HG03280 (cell line): Measurements from ENCODE around the gene FCHO2.

Experiments
- ATAC-seq: cut with Tn5 transposase; IDR thresholded peaks from one replicate; pipeline ENCODE4 v1.9.1; 2021; ENCODE audit warnings: mild to moderate bottlenecking, moderate library complexity; ENCODE audit not compliant: unreplicated experiment

FCHO2 gene

DNA sequence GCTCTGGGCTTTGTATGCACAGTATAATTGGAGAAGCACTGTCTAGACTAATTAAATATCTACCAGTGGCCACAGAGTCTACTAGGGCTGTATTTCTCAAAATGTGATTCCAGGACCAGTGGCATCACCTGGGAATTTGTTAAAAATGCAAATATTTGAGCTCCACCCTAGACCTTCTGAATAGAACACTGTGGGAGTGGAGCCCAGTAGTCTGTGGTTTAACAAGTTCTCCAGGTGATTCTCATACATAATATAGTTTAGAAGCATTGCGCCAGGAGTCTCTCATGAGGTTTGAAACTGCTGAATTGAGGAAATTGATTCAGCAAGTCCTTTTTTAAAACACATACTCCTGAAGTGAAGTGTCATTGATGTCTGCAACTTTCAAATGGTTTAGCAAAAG, 74.7 kb downstream of the FCHO2 start:
- ATAC-seq: no peak

DNA sequence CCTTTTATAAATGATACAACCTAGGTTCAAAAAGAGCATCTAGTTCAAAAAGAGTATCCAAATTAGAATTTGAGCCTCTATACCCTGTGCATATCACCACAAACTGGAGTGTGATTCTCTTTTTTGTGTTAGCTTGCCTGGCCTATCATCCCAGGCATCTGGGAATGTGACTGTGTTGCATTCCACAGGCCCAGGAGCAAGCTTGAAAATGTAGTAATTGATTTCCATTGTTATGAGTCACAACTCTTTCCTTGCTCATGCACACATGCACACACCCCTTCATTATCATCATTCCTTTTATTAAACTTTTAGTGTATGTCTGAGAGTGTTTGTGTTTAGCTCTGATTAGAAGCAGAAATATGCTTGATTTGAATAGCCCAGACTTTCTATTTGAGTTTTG, 75.2 kb downstream of the FCHO2 start:
- ATAC-seq: no peak

DNA sequence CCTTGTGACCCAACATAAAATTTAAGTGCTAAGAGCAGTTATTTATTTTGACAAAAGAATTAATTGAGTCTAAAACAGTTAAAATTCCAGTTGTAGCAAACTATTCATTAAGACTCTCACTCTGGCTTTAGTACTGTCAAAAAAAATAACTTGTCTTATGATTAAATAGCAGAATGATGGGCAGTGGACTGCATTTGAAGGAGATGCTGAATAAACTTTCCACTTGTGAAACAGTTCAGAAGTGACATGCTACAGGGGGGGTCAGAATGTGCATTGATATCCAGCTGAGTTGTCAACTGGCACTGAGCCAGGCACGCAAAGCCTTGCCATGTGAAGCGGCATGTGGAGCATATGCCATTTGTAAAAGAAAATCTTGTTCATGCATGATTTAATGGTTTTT, 76.0 kb downstream of the FCHO2 start:
- ATAC-seq: no peak

DNA sequence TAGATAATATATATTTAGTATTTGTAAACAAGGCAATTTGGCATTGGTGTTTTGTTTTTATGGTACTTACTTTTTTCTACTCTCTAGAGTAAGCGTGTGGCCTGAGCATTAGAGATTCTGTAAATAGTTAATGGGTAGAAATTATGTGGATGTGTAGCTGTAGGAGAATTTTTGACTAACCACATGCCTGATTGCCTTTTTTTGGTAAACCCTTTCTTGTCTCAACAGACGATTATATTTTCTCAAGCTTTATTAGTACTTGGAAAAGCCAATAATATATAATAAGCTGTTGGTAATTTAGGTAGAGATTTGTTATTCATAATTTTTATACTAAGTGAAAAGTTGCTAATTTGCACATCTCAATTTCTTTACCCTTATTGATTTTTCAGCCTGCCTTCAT, 76.8 kb downstream of the FCHO2 start:
- no peak for ATAC-seq

DNA sequence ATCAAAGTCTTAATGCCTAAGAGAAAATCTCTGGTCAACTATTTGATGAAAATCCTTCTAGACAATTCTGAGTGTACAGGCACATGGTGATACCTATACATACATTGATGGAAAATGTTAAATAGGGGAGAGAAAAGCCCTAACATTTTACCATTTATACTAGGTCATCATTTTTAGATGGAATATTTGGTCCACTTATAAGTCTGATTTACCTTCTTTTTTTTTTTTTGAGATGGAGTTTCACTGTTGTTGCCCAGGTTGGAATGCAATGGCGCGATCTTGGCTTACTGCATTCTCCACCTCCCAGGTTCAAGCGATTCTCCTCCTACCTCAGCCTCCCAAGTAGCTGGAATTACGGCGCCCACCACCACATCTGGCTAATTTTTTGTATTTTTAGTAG, 81.7 kb downstream of the FCHO2 start:
- ATAC-seq: no peak

DNA sequence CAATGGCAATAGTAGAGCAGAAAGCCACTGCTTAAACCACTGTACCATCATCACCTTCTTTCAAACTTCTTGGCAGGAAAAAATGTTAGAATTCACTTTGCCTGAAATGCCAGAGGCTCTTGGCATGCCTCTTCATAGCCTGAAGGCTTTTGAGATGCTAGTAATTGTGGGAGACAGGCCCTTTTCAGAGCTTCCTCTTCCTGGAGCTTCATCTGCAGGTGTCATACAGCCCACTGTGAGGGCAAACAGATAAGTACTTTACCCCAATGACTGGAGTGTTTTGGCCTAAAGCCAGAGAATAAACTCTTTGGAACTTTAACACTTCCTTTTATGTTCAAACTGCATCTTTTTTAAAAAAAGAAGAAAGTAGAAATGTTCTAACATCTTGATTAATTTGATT, 83.2 kb downstream of the FCHO2 start:
- ATAC-seq: no peak

DNA sequence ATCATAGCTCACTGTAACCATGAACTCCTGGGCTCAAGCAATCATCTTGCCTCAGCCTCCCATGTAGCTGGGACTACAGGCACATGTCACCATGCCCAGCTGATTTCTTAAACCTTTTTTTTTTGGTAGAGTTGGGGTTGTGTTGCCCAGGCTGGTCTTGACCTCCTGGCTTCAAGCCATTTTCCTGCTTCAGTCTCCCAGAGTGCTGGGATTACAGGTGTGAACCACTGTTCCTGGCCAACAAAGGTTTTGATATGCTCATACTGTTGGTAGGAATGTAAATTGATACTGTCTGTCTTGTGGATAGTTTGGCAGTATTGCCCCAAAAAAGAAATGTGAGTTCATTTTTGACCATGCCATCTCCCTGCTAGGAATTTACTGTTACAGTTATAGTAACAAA, 87.2 kb downstream of the FCHO2 start:
- no peak for ATAC-seq

DNA sequence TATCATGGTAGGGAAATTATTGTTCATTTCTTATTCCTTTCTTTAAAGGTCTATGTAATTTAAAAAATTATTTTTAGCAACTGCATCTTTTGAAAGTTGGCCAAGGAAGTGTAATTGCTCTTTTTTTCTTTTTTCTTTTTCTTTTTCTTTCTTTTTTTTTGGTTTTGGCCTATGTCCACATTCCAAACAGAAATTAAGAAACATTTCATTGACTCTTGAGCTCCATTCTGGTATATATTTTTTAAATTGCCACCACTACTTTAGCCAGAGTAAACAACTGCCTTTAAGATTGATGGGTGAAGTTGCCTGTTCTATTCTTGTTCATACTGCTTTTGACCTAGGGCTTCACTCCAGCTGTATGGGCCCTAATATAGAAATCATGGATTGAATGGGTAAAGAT, 88.7 kb downstream of the FCHO2 start:
- no peak for ATAC-seq

DNA sequence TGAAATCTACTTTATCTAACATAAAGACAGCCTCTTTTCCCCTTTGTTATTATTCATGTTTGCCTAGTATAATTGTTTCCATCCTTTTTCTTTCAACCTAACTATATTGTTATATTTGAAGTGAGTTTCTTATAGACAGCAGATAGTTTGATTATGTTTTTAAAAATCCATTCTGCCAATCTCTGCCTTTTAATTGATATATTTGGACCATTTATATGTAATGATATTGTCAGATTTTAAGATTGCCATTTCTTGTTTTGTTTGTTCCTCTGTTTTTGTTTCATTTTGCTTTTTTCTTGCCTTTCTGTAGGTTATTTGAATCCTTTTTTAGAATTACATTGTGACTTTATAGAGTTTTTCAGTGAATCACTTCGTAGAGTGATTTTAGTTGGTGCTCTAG, 89.8 kb downstream of the FCHO2 start:
- ATAC-seq: no peak

DNA sequence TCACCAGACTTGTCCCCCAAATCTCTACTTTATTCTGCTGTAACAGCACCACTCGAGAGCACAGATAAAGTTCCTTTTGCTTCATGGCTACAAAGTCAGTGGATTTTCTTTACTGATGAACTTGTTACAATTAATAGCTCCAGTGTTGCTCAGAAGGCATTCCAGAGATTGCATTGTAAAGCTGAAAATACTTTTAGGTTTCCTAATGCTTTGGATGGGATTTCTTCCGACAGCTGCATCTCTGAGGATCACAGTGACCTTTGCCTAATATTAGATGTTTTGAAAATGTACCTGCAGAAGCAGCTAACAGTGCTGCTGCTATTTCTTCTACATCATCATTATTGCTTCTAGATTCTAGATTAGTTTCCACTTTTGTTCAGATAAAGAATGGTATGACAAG, 105.8 kb downstream of the FCHO2 start:
- no peak for ATAC-seq

DNA sequence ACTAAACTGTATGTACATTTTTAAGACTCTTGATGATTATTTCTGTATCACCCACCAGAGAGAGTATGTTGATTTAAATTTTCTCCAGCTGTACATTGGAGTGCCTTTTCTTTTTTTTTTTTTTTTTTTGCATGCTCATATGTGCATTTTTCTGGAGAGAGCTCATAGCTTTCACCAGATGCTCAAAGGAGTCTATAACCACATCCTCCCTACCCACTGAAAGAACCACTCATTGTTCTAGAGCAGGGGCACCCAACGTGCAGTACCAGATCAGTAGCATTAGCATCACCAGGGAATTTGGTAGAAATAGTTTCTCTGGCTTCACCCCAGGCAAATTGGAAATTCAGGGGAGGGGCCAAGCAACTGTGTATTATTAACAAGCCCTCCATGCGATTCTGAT, 110.6 kb downstream of the FCHO2 start:
- no peak for ATAC-seq

DNA sequence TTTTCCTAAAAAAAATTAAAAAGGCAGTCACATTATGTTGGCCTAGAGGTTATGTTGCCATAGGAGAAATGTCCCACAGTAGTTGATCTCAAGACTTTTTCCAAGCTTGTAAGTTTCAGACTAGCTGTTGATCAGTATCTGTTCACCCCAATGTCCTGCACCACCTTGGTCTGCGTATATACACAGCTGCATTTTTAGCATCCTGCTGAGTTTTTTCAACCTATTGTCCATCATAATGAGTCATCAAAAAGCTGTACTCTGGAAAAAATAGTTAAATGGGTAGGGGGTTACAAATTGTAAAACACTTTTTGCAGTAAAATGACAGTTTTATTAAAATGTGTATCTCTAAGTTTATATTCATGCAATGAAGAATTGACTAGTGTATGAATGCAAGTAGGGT, 111.4 kb downstream of the FCHO2 start:
- no peak for ATAC-seq

DNA sequence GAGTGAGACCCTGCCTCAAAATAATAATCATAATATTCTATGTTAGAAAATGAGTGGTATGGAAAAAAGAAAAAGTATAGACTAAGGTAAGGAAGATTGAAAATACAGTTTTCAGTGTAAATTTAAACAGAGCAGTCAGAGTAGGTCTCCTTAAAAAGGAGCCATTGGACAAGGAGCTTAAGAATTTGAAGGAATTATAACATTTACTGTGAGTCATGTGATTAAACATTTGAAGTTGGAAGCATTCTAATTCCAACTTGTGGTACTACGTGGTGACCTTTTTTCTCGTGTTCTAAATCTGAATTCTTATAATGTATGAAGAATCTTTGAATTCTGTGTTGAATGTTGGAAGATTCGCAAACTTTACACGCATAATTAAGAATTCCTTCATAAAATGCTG, 125.3 kb downstream of the FCHO2 start:
- no peak for ATAC-seq

DNA sequence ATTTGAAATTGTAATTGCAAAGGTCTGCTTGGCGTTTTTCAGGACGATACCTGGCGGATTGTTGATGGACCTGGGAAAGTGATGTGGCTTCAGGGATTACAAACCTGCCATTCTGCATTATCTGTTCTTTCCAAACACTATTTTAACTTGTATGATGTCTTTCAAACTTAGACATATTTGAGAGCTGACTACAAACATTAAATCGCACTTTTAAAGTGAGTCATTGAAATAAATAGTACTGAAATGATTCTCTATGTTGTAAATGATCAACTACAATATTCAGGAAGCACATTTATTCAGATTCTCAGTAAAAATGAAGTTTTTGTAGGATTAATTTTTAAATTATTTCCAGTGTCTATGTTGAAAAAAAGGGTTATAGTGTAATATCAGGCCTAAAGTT, 132.2 kb downstream of the FCHO2 start:
- no peak for ATAC-seq

DNA sequence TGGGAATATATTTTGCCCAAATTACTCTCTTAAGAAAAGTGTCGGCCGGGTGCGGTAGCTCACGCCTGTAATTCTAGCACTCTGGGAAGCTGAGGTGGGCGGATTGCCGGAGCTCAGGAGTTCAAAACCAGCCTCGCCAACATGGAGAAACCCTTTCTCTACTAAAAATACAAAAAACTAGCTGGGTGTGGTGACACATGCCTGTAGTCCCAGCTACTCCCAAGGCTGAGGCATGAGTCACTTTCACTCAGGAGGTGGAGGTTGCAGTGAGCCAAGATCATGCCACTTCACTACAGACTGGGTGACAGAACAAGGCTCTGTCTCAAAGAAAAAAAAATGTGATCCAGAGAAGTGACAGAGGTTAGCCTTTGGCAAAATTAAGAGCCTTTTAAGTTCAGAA, 138.1 kb downstream of the FCHO2 start:
- ATAC-seq: no peak

DNA sequence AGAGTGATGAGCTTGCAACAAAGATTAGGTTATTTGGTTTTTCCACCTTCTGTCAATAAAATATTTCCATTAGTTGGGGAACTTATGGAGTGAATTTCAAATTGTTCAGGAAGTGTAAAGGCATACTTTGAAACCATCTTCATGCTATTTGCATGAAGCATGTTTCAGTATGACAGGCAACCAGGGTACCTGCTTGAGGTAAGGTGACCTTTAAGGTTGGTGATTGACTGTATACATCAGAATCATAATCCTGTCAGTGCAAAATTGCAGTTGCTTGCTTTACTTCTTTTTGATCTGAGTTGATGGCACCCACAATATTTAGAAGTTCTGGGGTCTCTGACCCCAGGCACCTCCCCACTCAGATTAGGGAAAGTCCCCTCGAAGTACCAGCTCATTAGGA, 138.6 kb downstream of the FCHO2 start:
- ATAC-seq: no peak

DNA sequence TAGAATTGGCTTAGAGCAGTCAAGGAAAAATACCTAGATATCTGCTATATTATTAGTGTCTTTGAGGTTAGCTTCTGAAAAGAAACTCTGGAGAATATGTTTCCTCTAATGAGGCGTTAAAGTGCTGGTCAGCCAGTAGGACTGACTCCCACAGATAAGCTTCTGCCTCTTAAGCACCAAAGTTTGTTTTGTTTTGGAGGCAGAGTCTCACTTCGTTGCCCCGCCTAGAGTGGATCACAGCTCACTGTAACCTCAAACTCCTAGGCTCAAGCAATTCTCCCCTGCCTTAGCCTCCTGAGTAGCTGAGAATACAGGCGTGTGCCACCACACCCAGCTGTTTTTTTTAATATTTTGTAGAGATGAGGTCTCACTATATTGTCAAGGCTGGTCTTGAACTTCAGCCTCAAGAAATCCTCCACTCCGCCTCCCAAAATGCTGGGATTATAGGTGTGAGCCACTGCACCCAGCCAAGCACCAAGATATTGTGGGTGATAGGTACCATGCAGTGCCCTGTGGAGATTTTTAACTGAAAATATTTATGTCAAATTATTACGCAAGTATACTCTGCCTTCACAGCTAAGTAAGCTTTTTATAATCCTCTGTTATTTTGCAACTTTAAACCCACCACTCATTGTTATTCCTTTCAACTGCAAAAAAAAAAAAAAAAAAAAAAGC, 139.9 kb downstream of the FCHO2 start:
- no peak for ATAC-seq

DNA sequence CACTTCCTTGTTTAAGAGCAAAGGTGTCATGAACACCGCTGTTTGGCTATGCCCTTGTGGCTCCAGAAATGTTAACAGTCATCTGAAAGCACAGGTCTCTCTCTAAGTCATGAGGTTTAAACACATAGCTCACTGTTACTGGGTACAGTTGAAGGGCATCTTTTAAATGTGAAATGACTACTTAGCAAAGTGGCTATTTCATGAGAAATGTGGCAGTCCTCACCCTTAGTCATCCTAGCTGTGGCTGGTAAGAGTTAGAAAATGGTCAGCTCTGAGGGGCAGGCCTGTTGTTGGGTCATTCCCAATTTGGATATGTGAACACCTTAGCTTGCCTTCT, 140.4 kb downstream of the FCHO2 start:
- no peak for ATAC-seq

DNA sequence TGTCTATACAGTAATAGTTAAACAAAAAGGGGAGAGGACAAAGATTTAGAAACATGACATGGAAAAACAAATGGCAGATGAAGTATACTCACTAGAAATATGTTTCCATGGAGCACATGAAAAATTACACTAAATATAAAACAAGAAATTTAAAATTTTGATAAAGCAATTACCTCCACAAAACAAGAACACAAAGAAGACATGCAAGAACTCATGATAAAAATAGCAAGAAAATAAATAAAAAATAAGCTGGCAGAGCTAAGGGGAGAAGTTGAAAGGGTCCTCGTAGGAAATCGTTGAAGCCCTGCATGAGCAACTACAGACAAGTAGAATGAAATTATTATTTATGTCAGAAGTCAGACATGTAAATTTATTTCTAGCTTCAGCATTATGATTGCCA, 141.9 kb downstream of the FCHO2 start:
- no peak for ATAC-seq

DNA sequence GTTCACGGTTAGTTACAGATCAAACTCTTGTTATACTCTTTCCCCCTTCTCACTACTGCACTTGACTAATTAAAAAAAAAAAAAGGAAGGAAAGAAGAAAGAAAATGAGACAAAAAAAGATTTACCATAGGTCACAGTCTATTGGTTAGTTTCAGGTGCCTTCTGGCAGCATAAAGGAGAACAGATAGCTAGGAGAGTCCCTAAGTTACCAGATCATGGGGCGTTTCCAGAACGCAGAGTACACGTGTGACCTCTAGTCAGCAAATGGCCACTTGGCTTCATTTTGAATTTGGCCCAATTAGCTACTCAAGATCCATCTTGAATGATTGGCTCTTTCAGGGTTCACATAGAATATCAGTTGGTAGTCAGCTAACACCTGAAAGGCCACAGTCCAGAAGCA, 144.3 kb downstream of the FCHO2 start:
- no peak for ATAC-seq

DNA sequence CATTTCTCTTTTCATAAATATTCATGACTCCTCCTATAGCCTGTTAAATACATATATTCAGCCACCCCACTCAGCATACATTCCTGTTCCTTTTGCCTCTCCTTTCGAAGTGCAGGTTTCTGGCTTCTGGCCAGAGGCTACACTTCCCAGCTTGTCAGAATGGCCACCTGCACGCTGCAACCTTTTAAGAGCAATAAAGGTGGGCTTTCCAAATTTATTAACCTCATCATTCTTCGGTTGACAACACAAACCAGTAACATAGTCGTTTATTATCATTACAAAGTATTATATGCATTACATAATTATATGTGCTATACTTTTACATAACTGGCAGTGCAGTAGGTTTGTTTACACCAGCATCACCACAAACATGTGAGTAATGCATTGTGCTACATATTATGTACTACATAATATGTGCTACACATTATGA, 148.0 kb downstream of the FCHO2 start:
- no peak for ATAC-seq

DNA sequence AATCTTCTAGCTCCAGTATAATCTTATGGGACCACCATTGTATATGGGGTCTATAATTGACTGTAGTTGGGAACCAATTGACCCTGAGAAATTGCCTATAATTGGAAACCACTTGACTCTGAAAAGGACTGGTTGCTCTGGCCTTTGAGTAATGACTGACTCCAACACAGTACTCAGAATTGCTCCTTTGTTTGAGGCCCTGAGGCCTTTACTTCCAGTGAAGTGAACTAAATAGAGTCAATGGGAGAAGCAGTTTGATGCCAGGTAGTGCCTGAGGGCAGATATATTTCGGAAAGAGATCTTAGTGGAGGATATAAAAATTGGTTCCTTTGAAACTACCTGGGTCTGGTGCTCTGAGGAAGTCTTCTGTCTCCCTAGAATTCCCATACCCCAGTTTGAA, 148.5 kb downstream of the FCHO2 start:
- no peak for ATAC-seq

DNA sequence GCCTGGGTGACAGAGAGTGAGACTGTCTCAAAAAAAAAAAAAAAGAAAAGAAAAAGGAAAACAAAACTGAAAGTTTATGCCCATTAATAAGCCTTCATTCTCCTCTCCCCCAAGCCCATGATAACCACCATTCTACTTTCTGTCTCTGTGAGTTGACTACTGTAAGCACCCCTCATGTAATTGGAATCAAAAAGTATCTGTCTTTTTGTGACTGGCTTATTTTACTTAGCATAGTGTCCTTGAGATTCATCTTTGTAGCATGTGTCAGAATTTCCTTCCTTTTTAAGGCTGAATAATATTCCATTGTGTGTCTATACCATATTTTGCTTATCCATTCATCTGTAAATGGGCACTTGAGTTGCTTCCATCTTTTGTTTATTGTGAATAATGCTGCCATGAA, 150.5 kb downstream of the FCHO2 start:
- ATAC-seq: no peak

DNA sequence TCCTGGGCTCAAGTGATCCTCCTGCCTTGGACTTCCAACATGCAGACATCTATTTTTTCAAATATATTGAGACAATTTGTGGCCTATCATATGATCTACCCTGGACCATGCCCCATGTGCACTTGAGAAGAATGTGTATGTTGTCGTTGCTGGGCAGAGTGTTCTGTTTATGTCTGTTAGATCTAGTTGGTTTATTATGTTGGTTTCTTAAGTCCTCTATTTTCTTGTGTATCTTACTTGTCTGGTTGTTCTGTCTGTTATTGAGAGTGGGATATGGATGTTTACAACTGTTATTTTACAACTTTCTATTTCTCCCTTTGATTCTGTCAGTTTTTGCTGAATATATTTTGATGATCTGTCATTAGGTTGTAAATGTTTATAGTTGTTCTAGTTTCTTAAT, 154.3 kb downstream of the FCHO2 start:
- no peak for ATAC-seq
